Measurements from ENCODE around the gene MAMDC4.
"Not testable (repeated sequence)": the region's sequence is repeated elsewhere in the genome, so short reads cannot be mapped to it uniquely, and the experiment has no call there.

The MAMDC4 gene

DNA sequence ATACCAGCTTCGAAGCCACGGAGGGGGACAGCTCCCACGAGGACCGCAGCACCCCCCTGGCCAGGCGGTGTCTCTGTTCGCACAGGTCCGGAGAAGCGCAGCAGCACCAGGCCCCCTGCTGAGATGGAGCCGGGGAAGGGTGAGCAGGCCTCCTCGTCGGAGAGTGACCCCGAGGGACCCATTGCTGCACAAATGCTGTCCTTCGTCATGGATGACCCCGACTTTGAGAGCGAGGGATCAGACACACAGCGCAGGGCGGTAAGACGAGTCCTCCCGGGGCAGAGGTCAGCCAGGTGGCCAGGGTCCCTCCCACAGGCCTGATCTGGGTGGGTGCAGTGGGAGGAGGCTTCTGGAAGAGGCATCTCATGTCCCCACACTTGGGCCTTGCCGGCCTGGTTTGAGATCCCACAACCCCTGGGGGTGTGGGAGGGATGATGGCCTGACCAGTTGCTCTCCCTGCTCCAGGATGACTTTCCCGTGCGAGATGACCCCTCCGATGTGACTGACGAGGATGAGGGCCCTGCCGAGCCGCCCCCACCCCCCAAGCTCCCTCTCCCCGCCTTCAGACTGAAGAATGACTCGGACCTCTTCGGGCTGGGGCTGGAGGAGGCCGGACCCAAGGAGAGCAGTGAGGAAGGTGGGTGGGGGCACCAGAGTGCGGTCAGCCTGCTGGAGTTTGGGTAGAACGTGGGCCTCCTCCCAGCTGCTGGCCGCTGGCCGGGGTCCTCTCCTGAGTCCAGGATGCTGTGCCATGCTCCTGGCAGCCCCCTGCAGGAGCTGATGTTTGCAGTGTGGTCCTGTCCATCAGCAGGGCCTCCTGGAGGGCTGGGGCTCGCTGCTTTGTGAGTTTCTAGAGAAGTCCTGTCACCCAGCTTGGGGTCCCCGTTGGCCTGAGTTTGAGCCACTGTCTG is 12.7 kb upstream of the MAMDC4 start:
- no peak for FAIRE-seq

DNA sequence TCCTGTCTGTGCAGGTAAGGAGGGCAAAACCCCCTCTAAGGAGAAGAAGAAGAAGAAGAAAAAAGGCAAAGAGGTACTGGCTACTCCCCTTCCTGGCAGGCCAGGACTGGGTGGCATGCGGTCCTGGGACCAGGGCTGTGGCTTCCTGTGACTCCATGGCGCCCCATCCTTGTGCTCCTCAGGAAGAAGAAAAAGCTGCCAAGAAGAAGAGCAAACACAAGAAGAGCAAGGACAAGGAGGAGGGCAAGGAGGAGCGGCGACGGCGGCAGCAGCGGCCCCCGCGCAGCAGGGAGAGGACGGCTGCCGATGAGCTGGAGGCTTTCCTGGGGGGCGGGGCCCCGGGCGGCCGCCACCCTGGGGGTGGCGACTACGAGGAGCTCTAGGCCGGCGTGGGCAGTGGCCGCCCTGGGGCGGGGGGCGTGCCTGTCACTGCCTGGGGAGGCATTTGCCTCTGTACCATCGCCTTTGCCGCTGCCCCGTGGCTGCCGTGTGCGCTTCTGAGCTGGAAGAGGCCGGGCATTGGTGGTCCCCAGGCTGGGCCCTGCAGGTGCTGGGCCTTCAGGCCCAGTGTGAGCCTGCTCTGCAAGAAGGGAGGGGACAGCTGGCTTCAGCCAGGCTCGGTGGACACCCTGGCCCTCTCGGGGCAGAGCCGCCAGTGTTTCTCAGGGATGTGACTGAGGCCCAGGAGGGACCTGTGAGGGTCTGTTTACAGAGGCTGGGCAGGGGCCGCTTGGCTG is 11.8 kb upstream of the MAMDC4 start:
- no peak for FAIRE-seq

DNA sequence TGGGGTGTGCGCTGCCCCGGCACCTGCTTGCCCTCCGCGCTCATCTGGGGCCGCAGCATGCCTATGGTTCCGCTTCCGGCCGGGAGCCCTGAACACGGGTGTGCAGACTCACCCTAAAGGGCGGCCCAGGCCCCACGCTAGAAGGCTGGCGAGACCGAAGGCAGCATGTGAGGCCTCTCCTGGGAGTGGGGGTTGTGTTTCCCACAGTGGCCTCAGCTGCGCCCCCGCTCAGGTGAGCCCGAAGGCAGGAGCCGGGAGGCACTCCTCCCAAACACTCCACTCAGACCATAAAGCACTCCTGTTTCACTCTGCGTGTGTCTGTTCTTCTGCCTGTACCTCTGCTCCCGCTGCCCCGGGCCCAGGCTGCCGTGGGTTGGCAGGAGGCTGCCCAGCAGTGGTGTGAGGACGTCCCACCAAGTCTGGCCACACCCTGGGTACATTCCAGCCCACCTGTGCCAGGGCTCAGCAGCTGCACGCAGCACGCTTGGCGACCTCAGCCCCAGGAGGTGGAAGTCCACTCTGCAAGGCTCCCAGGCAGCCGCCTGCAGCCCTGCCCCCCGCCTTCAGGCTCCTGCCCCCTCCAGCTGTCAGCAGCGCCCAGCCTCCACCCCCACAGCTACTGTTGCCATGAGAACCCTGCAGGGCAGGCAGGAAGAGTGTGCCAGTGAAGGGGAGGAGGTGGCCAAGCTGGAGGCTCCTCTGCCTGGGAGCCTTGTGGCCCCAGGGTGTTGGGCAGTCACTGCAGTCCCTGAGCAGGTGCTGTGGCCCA is 11.1 kb upstream of the MAMDC4 start:
- peak; percentile 5 for FAIRE-seq

DNA sequence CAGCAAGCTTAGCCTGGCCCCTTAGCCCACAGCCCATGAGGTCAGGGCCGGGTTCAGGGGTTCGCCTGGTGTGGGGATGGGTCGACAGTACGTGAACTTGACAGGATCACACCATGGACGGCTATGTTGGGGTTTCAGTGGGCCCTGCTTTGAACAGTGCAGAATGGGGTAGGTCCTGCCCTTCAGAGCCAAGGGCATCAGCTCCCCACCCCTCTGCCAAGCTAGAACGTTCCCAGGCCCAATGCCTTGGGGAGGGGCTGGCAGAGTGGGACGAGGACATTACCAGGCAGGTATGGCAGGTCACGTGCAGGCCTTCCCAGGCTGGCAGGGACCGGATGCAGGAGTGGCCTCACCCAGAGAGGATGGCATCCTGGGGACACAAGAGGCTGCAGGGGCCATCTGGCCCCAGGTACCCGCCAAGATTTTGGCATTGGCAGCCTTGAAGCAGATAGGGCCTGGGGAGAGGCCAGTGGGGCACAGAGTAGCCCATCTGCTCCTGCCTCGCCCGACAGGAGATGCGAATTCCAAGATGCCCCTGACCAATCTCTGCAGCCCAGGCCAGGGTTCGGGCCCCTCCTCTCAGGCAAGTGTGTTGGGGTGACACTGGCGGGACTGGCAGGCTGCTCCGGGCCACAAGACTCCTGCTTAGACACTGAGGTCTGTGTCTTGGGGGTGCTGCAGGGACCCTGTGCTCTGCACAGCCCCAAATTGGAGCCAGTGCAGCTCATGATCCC is 10.3 kb upstream of the MAMDC4 start:
- FAIRE-seq: not testable (repeated sequence)

DNA sequence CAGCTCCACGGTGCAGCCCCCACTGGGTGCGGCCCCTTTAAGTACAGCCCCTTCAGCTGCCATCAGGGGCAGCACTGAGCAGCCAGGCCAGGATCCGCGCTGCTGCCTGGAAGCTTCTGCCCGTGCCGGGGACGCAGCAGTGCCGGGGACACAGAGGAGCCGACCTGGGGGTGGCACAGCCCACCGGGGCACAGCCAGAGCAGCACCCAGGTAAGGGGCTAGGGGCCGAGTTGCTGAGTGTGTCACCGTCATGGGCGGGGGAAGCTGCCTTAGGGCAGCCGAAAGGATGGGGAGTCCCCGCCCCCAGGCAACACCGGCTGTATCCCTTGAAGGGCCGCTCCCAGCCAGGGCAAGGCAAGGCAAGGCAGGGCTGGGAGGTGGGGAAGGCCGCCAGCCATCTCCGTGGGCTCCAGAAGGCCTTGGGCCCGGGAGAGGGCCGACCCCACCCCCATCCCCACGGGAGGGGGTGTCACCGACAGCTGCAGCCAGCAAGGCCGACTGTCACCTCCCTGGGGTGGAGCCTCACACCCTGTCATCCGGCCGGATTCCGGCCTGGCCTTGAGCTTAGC is 9.7 kb upstream of the MAMDC4 start, which contains the start of gene AJM1:
AJM1 (plus strand) TSS at position 99 of the 569 bp plus-strand sequence. CDS start 1,937 bp downstream, outside the sequence.
- FAIRE-seq: not testable (repeated sequence)

DNA sequence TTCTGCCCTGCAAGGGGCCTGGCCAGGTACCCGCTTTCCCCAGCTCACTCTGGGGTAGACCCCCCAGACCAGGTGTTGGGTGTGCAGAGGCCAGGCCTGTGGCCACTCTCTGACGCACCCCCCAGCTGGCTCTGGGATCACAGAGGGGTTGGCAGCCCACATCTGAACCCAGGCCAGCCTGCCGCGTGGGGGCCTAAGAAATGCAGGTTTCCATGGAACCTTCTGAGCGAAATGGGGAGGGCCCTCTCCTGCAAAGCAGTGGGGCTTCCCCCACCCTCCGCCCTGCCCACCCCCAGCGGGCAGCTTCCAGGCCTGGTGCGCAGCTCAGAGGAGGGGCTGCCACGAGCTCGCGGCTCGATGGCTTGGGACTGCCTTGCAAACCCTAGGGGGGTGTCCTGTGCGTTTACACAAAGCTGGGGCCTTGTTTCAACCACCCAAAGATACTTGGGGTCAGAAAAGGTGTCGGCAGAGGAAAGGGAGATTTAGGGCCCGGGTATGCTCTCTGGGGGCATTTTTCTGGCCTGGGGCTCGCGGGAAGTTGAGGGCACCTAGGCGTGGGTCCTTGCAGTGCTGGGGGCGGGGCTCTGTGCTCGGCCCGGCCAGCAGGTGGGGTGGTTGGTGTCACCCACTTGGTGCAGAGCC is 8.9 kb upstream of the MAMDC4 start:
- FAIRE-seq: not testable (repeated sequence)

DNA sequence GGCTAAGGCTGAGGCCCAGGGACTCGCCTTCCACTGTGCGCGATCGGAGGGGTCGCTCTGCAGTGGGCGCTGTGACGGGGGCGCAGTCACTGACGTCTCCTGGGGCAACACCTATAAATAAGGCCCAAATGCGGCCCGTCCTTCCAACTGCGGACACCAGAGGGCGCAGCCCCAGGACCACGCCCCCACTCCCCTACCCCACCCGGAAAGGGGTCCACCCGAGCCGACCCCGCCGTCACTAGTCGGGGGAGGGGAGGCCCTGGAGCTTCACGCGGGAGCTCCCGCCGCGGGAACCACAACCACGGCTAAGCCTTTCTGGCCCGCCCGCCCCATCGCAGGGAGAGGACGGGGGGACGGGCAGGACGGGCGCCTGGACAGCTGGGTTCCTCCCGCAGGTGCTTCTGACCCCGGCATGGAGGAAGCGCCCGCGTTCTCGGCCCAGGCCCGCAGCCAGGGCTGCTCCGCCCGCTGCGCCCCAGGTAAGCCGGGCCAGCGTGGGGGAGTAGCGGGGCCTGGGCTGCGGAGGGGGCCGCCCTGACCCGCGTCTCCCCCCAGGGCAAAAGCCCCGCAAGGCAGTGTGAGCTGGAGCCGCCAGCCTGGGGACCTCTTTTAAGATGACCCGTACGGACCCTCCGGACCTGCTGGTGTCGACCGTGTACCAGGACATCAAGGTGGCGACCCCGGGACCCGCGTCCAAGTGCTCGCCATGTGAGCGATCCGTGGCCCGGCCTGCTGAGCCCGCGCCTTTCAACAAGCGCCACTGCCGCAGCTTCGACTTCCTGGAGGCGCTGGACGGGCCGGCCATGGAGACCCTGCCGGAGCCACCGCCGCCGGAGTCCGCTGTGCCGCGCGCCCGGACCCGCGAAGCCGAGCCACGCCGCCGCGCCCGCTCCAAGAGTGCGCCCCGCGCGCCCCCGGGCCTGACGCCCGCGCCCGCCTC is 8.1 kb upstream of the MAMDC4 start:
- FAIRE-seq: not testable (repeated sequence)

DNA sequence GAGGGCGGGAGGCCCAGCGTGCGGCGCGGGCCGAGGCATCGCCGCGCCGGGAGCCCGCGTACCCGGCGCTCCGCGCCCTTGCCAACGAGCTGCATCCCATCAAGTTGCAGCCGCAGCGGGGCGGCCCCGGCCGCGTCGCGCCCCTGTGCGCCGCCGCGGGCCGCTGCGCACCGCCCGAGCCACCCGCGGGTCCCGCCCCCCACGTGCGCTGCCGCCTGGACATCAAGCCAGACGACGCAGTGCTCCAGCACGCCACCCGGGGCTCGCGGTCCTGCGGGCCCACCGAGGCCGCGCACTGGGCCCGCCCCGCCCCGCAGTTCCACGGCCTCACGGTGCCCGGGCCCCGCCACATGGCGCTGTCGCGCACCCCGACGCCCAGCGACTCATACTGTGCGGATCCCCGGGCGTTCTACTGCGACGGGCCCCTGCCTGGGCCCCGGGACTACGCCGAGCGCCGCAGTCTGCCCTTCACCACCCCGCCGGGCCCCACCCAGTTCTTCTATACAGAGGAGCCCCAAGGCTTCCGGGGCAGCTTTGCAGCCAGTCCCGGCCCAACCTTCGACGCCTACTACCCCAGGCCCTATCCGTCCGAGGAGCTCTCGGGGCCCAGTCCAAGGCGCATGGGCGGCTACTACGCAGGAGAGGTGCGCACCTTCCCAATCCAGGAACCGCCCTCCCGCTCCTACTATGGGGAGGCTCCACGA is 7.2 kb upstream of the MAMDC4 start:
- FAIRE-seq: no peak

DNA sequence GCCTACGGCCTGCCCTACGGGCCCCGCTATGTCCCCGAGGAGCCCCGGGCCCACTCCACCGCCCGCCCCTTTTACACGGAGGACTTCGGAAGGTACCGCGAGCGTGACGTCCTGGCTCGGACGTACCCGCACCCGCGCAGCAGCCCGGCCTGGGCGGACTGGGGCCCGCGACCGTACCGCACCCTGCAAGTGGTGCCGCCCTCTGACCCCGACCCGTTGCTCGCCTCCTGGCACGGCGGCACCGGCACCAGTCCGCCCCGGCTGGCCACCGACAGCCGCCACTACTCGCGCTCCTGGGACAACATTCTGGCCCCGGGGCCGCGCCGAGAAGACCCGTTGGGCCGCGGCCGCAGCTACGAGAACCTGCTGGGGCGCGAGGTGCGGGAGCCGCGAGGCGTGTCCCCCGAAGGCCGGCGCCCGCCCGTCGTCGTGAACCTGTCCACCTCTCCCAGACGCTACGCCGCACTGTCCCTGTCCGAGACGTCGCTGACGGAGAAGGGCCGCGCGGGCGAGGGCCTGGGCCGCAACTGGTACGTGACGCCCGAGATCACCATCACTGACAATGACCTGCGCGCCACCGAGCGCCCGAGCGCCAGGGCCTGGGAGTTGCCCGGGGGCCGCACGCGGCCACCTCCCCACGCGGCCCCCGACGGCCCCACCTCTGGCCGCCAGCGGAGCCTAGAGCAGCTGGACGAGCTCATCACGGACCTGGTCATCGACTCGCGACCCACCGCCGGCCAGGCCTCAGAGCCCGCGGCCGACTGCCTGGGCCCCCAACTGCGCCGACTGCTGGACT is 6.5 kb upstream of the MAMDC4 start:
- no peak for FAIRE-seq

DNA sequence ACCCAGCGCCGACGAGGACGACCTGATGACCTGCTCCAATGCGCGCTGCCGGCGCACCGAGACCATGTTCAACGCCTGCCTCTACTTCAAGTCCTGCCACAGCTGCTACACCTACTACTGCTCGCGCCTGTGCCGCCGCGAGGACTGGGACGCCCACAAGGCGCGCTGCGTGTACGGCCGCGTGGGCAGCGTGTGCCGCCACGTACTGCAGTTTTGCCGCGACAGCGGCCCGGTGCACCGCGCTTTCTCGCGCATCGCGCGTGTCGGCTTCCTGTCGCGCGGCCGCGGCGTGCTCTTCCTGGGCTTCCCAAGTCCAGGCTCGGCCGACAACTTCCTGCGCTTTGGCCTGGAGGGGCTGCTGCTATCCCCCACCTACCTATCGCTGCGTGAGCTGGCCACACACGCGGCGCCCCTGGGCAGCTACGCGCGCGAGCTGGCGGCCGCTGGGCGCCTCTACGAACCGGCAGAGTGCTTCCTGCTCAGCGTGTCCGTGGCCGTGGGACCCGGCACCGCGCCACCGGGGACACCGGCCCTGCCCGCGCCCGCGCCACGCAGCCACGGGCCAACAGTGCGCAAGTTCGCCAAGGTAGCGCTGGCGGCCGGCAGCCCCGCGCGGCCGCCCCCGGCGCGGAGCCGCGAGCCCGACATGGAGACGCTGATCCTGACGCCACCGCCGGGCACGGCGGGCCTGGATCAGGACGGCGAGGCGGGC is 5.6 kb upstream of the MAMDC4 start:
- FAIRE-seq: no peak

DNA sequence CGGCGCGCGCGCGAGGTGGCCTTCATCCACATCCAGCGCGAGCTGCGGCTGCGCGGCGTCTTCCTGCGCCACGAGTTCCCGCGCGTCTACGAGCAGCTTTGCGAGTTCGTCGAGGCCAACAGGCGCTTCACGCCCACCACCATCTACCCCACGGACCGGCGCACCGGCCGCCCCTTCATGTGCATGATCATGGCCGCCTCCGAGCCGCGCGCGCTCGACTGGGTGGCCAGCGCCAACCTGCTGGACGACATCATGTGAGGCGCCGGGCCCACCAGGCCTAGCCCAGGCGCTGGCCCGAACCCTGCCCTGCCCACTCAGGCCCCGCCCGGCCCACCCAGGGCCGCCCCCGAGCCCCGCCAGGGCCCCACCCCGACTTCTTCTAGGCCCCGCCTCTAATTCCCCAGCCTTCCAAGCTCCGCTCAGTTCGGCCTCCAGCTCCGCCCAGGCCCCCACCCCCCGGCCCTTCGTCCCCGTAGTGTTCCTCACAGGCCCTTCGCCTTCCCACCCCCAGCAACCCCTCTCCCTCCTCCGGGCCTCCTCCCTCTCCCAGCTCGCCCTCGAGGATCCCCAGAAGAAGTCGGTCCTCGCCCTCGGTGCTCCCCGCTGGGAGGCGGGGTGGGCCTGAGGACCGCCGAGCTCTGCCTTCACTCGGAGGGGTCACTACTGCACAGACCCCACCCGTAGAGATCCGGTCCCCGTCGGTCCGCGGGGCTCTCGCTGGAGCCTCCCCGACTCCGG is 4.9 kb upstream of the MAMDC4 start:
- no peak for FAIRE-seq

DNA sequence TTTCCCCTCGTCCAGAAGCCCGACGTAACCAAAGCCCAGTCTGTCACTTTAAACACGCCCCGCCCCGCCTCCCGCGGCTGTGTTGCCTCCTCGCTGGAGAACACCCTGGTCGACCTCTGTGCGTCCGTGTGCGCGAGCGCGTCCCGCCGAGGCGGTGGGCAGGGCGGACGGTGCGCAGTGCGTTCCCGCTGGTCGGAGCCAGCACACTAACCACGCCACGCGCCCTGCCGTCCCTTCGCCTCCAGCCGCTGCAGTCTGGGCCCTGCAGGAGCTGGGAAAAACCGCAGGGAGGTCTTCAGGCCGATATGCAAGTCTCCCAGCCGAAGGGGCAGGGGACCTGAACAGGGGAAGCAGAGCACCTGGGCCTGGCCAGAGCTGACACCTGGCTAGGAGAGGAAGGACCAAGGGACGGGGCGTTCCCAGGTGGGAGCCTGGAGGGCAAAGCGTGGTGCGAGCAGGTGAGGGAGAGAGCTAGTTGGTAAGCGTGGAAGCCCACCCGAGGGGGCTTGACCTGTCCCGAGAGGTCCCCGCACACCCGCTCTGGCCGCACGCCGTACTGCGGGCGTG is 4.2 kb upstream of the MAMDC4 start:
- FAIRE-seq: no peak

DNA sequence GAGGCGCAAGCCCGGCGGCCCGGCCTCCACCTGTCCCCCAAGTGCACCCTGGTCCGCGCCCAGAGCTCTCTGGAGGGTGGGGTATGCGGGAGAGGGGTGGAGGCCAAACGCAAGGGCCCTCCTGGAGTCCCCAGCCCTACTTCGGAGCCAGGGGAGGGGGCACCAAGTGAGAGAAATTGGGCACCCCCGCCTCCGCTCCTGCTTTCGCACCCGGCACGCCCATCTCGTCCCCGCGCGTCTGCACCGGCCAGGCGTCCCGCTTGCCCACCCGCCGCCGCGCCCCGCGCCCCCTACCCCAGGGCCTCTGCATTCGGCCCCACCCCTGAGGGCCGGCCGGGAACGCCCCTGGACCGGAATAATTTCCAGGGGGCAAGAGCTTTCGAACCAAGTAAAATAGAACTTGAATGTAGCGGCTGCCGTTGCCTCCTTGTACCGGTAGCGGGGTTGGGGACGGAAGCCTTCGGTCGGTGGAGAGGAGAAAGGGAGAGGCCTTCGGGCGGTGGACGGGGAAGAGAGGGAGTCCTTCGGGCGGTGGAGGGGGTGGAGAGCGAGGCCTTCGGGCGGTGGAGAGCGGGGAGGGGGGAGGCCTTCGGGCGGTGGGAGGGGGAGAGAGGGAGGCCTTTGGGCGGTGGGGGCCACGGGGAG is 3.6 kb upstream of the MAMDC4 start:
- FAIRE-seq: no peak

DNA sequence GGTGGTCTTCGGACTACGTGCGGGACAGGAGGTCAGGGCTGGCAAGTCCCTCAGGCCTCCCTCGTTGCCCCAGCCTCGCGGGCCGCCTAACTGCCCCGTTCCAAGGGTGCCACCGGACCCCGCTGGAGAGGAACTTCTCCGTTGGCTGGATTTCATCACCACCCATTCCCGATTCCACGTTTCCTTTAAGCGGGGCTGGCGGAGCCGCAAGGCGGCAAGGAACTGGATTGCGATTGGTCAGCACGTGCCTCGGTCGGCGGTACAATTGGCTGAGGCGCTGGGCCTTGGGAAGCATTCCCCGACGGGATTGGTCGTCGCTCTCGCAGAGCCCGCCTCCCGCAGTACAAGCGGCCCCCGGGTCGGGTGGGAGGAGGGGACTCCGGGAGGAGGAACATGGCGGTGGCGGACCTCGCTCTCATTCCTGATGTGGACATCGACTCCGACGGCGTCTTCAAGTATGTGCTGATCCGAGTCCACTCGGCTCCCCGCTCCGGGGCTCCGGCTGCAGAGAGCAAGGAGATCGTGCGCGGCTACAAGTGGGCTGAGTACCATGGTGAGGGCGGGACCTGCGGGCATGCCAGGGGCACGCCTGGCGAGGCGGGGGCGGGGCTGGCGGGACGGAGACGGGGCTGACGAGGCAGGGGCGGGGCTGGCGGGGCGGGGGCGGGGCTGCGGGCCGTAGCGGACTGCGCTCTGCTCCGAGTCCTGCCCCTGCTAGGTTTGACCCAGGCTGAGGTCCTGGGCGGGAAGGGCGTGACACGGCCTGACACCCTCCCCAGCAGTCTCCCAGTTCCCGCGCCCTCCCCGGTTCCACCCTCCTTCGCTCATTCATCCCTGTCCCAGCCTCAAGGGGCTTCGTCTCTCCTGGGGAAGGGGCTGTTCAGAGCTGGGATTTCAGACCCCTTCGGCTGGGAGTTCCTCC is 2.8 kb upstream of the MAMDC4 start, which contains the start of gene PHPT1:
PHPT1 (plus strand) TSS at position 372 of the 922 bp plus-strand sequence; CDS start at position 394, 22 bp downstream.
- peak; percentile 98 for FAIRE-seq

All from islet of Langerhans (tissue), 1 donor.